Activated gamma-delta T cell (primary cell): ENCODE measurements around the gene ZNRF4.

Experiments
- DNase-seq: peaks from one replicate; lab custom pipeline; 2025; lab: John Stamatoyannopoulos, UW

Gene ZNRF4

DNA sequence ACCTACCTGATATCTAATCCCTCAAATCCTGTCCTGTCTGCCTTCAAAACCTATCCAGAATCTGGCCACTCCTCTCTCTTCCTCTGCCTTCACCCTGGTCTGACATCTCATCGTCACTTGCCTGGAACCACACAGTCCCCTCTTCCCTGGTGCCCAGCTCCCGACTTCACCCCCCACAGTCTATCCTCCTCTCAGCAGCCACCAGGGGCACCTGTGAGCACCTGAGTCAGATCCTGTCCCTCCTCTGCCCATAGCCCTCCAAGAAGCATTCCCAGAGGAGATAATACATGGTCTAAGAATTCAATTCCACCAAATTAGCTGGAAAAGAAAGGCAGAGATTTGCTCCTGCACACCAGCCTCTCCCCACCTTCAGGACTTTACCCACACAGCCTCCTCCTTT lies 48.9 kb downstream of the ZNRF4 start:
- no peak for DNase-seq
